ENCODE data around the gene CD27.

GRCh38 chr12:6463216-6463615 lies 18.5 kb downstream of the CD27 start:
- TF ChIP-seq GATA2 (IDR thresholded peaks at IDR 0.05; ENCODE audit: low read depth, low read length) (no peak), GATA3 (IDR thresholded peaks at IDR 0.05; ENCODE audit: low read depth, low read length) (no peak)
